Kidney glomerular epithelial cell (primary cell): ENCODE measurements around the gene AP1S2.
"Not testable (repeated sequence)": the region's sequence is repeated elsewhere in the genome, so short reads cannot be mapped to it uniquely, and the experiment has no call there.

Source experiments
- DNase-seq: peaks from one replicate; lab custom pipeline; 2025; lab: John Stamatoyannopoulos, UW

AP1S2 gene

GRCh38 chrX:15854712-15855567 is at the start of gene AP1S2:
Gene AP1S2, minus strand, starts transcription at chrX:15854813. Its CDS starts 2,289 bp downstream, at chrX:15852524.
- peak; percentile 70 for DNase-seq

- no peak for DNase-seq
These were observed 48.6 kb upstream of the AP1S2 start for GRCh38 chrX:15903186-15903681.

- no peak for DNase-seq
These were observed 40.7 kb upstream of the AP1S2 start for GRCh38 chrX:15895334-15895733.

GRCh38 chrX:15894724-15895123 is 40.1 kb upstream of the AP1S2 start:
- no peak for DNase-seq

GRCh38 chrX:15890463-15890862 is 35.9 kb upstream of the AP1S2 start:
- no peak for DNase-seq

GRCh38 chrX:15888062-15888461 is 33.4 kb upstream of the AP1S2 start:
- no peak for DNase-seq

GRCh38 chrX:15883540-15883863 is 28.9 kb upstream of the AP1S2 start:
- DNase-seq: no peak

- no peak for DNase-seq
These were observed 28.3 kb upstream of the AP1S2 start for GRCh38 chrX:15882704-15883539.

- no peak for DNase-seq
These were observed 26.8 kb upstream of the AP1S2 start for GRCh38 chrX:15881381-15881897.

GRCh38 chrX:15877914-15878313 is 23.3 kb upstream of the AP1S2 start:
- DNase-seq: not testable (repeated sequence)

- DNase-seq: no peak
These were observed 22.8 kb upstream of the AP1S2 start for GRCh38 chrX:15877380-15877779.

- no peak for DNase-seq
These were observed 20.1 kb upstream of the AP1S2 start for GRCh38 chrX:15874672-15875071.

- no peak for DNase-seq
These were observed 19.0 kb upstream of the AP1S2 start for GRCh38 chrX:15873566-15873965.

- DNase-seq: no peak
These were observed 15.7 kb upstream of the AP1S2 start for GRCh38 chrX:15870310-15870709.

GRCh38 chrX:15869695-15870094 is 15.1 kb upstream of the AP1S2 start:
- no peak for DNase-seq

GRCh38 chrX:15866147-15866546 is 11.5 kb upstream of the AP1S2 start:
- DNase-seq: no peak

GRCh38 chrX:15864629-15865028 is 10.0 kb upstream of the AP1S2 start:
- DNase-seq: peak; percentile 44

GRCh38 chrX:15864023-15864422 is 9.4 kb upstream of the AP1S2 start:
- no peak for DNase-seq

- DNase-seq: no peak
These were observed 6.3 kb upstream of the AP1S2 start for GRCh38 chrX:15860921-15861320.

GRCh38 chrX:15858051-15858450 is 3.4 kb upstream of the AP1S2 start:
- DNase-seq: no peak

GRCh38 chrX:15856636-15857035 is 2.0 kb upstream of the AP1S2 start:
- DNase-seq: no peak

- no peak for DNase-seq
These were observed 1.6 kb upstream of the AP1S2 start for GRCh38 chrX:15856222-15856587.
